Fibroblast of pulmonary artery (primary cell): ENCODE measurements around the gene TNFRSF14.
A peak's percentile ranks its signal among the peaks of the same experiment; 100 is the strongest.

Experiments
- DNase-seq: peaks from one replicate; pipeline ENCODE4 v3.0.0-alpha.2; 2010; ENCODE audit warnings: low read depth
- H3K4me3 ChIP-seq: replicated peaks from 2 replicates; pipeline ENCODE4 v1.5.1; 2011; ENCODE audit warnings: low read depth, mild to moderate bottlenecking, control low read depth, low read length, moderate library complexity
- CTCF ChIP-seq: IDR thresholded peaks from 2 replicates; pipeline ENCODE4 v1.5.1; 2011; ENCODE audit warnings: mild to moderate bottlenecking, control low read depth, low read length, inconsistent platforms; ENCODE audit errors: missing control alignments

TNFRSF14 gene

GRCh38 chr1:2543543-2544092 is 12.6 kb upstream of the TNFRSF14 start:
- H3K4me3 ChIP-seq = no peak overlapping the region
- DNase-seq = no peak
- no peak for TF ChIP-seq CTCF

GRCh38 chr1:2544093-2544874 is 11.9 kb upstream of the TNFRSF14 start:
- no peak for TF ChIP-seq CTCF
- no peak for DNase-seq
- H3K4me3 ChIP-seq = no peak overlapping the region

GRCh38 chr1:2544875-2545640 is 11.1 kb upstream of the TNFRSF14 start:
- H3K4me3 ChIP-seq = no peak overlapping the region
- no peak for DNase-seq
- TF ChIP-seq CTCF = no peak

- H3K4me3 ChIP-seq = peak overlapping the region; percentile 45
- peak; percentile 59 for DNase-seq
- no peak for TF ChIP-seq CTCF
Measured at GRCh38 chr1:2545754-2546514, 10.2 kb upstream of the TNFRSF14 start.

- DNase-seq = peak; percentile 43
- TF ChIP-seq CTCF = no peak
Measured at GRCh38 chr1:2546515-2547209, 9.5 kb upstream of the TNFRSF14 start.

GRCh38 chr1:2547210-2548067 is 8.7 kb upstream of the TNFRSF14 start:
- no peak overlapping the region for H3K4me3 ChIP-seq
- no peak for DNase-seq
- no peak for TF ChIP-seq CTCF

More at GRCh38 chr1:2546515-2547209, 9.5 kb upstream of the TNFRSF14 start:
- H3K4me3 ChIP-seq = peak overlapping the region; percentile 45
